AG09319 (cell line): Measurements from ENCODE around the gene RRBP1.
"Not testable (repeated sequence)": the region's sequence is repeated elsewhere in the genome, so short reads cannot be mapped to it uniquely, and the experiment has no call there.

Source experiments
- DNase-seq: peaks from one replicate; pipeline ENCODE4 v3.0.0-alpha.2; 2010; ENCODE audit warnings: low read depth; ENCODE audit errors: extremely low read depth
- CTCF ChIP-seq: IDR thresholded peaks from 2 replicates; pipeline ENCODE4 v1.5.1; 2011; ENCODE audit warnings: low read depth, mild to moderate bottlenecking, inconsistent platforms, low read length, moderate library complexity

RRBP1 gene

GRCh38 chr20:17660667-17661066 lies 21.4 kb downstream of the RRBP1 start:
- no peak for DNase-seq
- TF ChIP-seq CTCF, result no peak

GRCh38 chr20:17659801-17660200 lies 22.2 kb downstream of the RRBP1 start:
- no peak for TF ChIP-seq CTCF

GRCh38 chr20:17659344-17659743 lies 22.7 kb downstream of the RRBP1 start:
- DNase-seq, result not testable (repeated sequence)

More at GRCh38 chr20:17659801-17660200, 22.2 kb downstream of the RRBP1 start:
- DNase-seq, result no peak

GRCh38 chr20:17658648-17658993 lies 23.4 kb downstream of the RRBP1 start:
- no peak for DNase-seq
- no peak for TF ChIP-seq CTCF

GRCh38 chr20:17657898-17658647 lies 24.0 kb downstream of the RRBP1 start:
- no peak for DNase-seq
- TF ChIP-seq CTCF, result no peak

- no peak for TF ChIP-seq CTCF
- DNase-seq, result no peak
Measured at GRCh38 chr20:17657079-17657825, 24.8 kb downstream of the RRBP1 start.

GRCh38 chr20:17655865-17656479 lies 26.1 kb downstream of the RRBP1 start:
- TF ChIP-seq CTCF, result no peak
- DNase-seq, result no peak
